H1 (cell line): ENCODE measurements around the gene MIR17HG. TPM values are rescaled to one million over a fixed set of nuclear protein-coding genes. Genes with fewer than 3 reads are reported as not detected.

Experiments
- CTCF ChIA-PET: fragments of 300-600 bp; sonication (Branson Sonifier 250); formaldehyde crosslinking; loops from one replicate; lab custom pipeline; 2021; ENCODE audit not compliant: partially characterized antibody; lab: Charles Lee
- POLR2A ChIA-PET: fragments of 300-600 bp; sonication (Branson Sonifier 250); formaldehyde crosslinking; loops from one replicate; lab custom pipeline; 2021; ENCODE audit warnings: inconsistent platforms; ENCODE audit not compliant: partially characterized antibody; lab: Charles Lee
- DNase-seq, 2 experiments: peaks; one replicate each; pipeline versions ENCODE4 v3.0.0 to v3.0.0-alpha.2; 2010 to 2022; ENCODE audit warnings: low spot score in 2 of 2, low read depth in 1 of 2, mixed read lengths in 1 of 2
- FAIRE-seq: peaks from 2 replicates; lab custom pipeline; 2011; peaks lifted over from hg19 to GRCh38; lab: Jason Lieb, UNC
- H2AFZ ChIP-seq: 2 replicates; pipeline ENCODE4 v1.8.1; 2012; ENCODE audit warnings: low read length, inconsistent platforms
- H2AK5ac ChIP-seq: 2 replicates; pipeline ENCODE4 v1.6.1; 2013; ENCODE audit warnings: low read depth, low read length
- H2BK120ac ChIP-seq: replicated peaks from 2 replicates; pipeline ENCODE3; 2013; ENCODE audit warnings: low read depth, low read length, inconsistent platforms
- H2BK12ac ChIP-seq: 2 replicates; pipeline ENCODE4 v1.6.1; 2013; ENCODE audit warnings: low read depth, low read length
- H2BK15ac ChIP-seq: 2 replicates; pipeline ENCODE4 v1.6.1; 2013; ENCODE audit warnings: low read length
- H2BK20ac ChIP-seq: 2 replicates; pipeline ENCODE4 v1.6.1; 2013; ENCODE audit warnings: low read length
- H2BK5ac ChIP-seq: 2 replicates; pipeline ENCODE4 v1.6.1; 2013; ENCODE audit warnings: low read depth, low read length
- H3K14ac ChIP-seq: 2 replicates; pipeline ENCODE4 v1.6.1; 2013; ENCODE audit warnings: inconsistent platforms; ENCODE audit not compliant: insufficient read length
- H3K18ac ChIP-seq: 2 replicates; pipeline ENCODE4 v1.6.1; 2013; ENCODE audit warnings: low read length; ENCODE audit errors: extremely low read depth
- H3K23ac ChIP-seq: 2 replicates; pipeline ENCODE4 v1.6.1; 2013; ENCODE audit warnings: inconsistent platforms; ENCODE audit not compliant: insufficient read length
- H3K23me2 ChIP-seq: 2 replicates; pipeline ENCODE4 v1.6.1; 2013; ENCODE audit warnings: low read depth, low read length
- H3K27ac ChIP-seq: 2 replicates; pipeline ENCODE4 v1.6.1; 2011; ENCODE audit warnings: low read depth, low read length, inconsistent platforms
- H3K27me3 ChIP-seq, 4 experiments: replicated peaks in 1 of 4; 1 replicate in 1 of 4; 2 replicates in 3 of 4; pipeline versions ENCODE4 v1.6.1 to v1.8.1; 2011 to 2013; ENCODE audit warnings: low read length in 3 of 4, mild to moderate bottlenecking in 3 of 4, inconsistent platforms in 2 of 4, mixed read lengths in 2 of 4, moderate library complexity in 1 of 4; ENCODE audit not compliant: control insufficient read depth in 3 of 4, insufficient read depth in 3 of 4; ENCODE audit errors: extremely low read depth in 1 of 4
- H3K36me3 ChIP-seq, 4 experiments: 2 replicates each; pipeline versions ENCODE4 v1.6.1 to v1.8.1; 2011 to 2013; ENCODE audit warnings: mild to moderate bottlenecking in 4 of 4, low read length in 3 of 4, moderate library complexity in 2 of 4, control low read depth in 1 of 4, inconsistent platforms in 1 of 4; ENCODE audit not compliant: insufficient read depth in 4 of 4, control insufficient read depth in 2 of 4
- H3K4ac ChIP-seq: replicated peaks from 2 replicates; pipeline ENCODE3; 2013; ENCODE audit warnings: low read length, low read depth, mixed read lengths, inconsistent platforms; ENCODE audit not compliant: insufficient read length
- H3K4me1 ChIP-seq, 4 experiments: replicated peaks in 1 of 4; 1 replicate in 1 of 4; 2 replicates in 3 of 4; pipeline versions ENCODE4 v1.6.1 to v1.8.1; 2011 to 2013; ENCODE audit warnings: low read length in 3 of 4, inconsistent platforms in 2 of 4, mixed read lengths in 1 of 4; ENCODE audit not compliant: insufficient read depth in 4 of 4, control insufficient read depth in 3 of 4
- H3K4me2 ChIP-seq, 2 experiments: 2 replicates each; pipeline versions ENCODE4 v1.6.1 to v1.8.1; 2011 to 2013; ENCODE audit warnings: low read depth in 2 of 2, low read length in 2 of 2, control low read depth in 1 of 2, inconsistent platforms in 1 of 2, mild to moderate bottlenecking in 1 of 2; ENCODE audit not compliant: insufficient read depth in 1 of 2
- H3K4me3 ChIP-seq, 4 experiments: fragments of 200-600, 300-600 bp in 1 of 4; sonication (generic), shearing (Covaris generic), sonication (Bioruptor Twin) in 1 of 4; 2 replicates each; pipeline versions ENCODE4 v1.5.1 to v1.8.1; 2011 to 2016; ENCODE audit warnings: low read length in 4 of 4, low read depth in 3 of 4, control low read depth in 2 of 4, inconsistent platforms in 2 of 4, mild to moderate bottlenecking in 2 of 4, mixed read lengths in 1 of 4, moderate library complexity in 1 of 4; ENCODE audit not compliant: insufficient read depth in 2 of 4; ENCODE audit errors: extremely low read depth in 1 of 4
- H3K56ac ChIP-seq: replicated peaks from 2 replicates; pipeline ENCODE3; 2013; ENCODE audit warnings: low read depth, mild to moderate bottlenecking, mixed read lengths, low read length, inconsistent platforms; ENCODE audit not compliant: insufficient read length
- H3K79me1 ChIP-seq: 2 replicates; pipeline ENCODE4 v1.6.1; 2013; ENCODE audit warnings: low read depth, low read length, control low read depth
- H3K79me2 ChIP-seq, 2 experiments: 2 replicates each; pipeline versions ENCODE4 v1.6.1 to v1.8.1; 2012 to 2013; ENCODE audit warnings: low read length in 2 of 2, mild to moderate bottlenecking in 2 of 2, inconsistent platforms in 1 of 2; ENCODE audit not compliant: insufficient read depth in 2 of 2, control insufficient read depth in 1 of 2
- H3K9ac ChIP-seq, 4 experiments: replicated peaks in 1 of 4; 1 replicate in 1 of 4; 2 replicates in 3 of 4; pipeline versions ENCODE4 v1.6.1 to v1.8.1; 2011 to 2013; ENCODE audit warnings: low read depth in 3 of 4, low read length in 3 of 4, control low read depth in 2 of 4, mild to moderate bottlenecking in 2 of 4, moderate library complexity in 2 of 4, inconsistent platforms in 1 of 4; ENCODE audit errors: extremely low read depth in 1 of 4
- H3K9me3 ChIP-seq, 2 experiments: 2 replicates each; pipeline versions ENCODE4 v1.6.1 to v1.8.1; 2012 to 2013; ENCODE audit warnings: mild to moderate bottlenecking in 2 of 2, moderate library complexity in 2 of 2, control low read depth in 1 of 2, inconsistent platforms in 1 of 2, low read depth in 1 of 2, low read length in 1 of 2, mixed read lengths in 1 of 2; ENCODE audit not compliant: insufficient read depth in 2 of 2
- H4K20me1 ChIP-seq, 2 experiments: replicated peaks in 1 of 2; 2 replicates each; pipeline versions ENCODE3 to v1.8.1; 2011 to 2013; ENCODE audit warnings: inconsistent platforms in 2 of 2, low read length in 2 of 2, mild to moderate bottlenecking in 1 of 2; ENCODE audit not compliant: insufficient read depth in 2 of 2, control insufficient read depth in 1 of 2
- H4K5ac ChIP-seq: 2 replicates; pipeline ENCODE4 v1.6.1; 2013; ENCODE audit warnings: low read length, low read depth, mixed read lengths, inconsistent platforms; ENCODE audit not compliant: insufficient read length
- H4K8ac ChIP-seq: 2 replicates; pipeline ENCODE4 v1.8.0; 2013; ENCODE audit warnings: mild to moderate bottlenecking, moderate library complexity, low read length, inconsistent platforms; ENCODE audit not compliant: insufficient read depth; ENCODE audit errors: extremely low read depth
- H4K91ac ChIP-seq: replicated peaks from 2 replicates; pipeline ENCODE3; 2013; ENCODE audit warnings: low read length, mixed read lengths, inconsistent platforms; ENCODE audit not compliant: insufficient read length
- EGR1 ChIP-seq: IDR thresholded peaks from 2 replicates; pipeline ENCODE4 v1.6.1; 2011; ENCODE audit warnings: low read depth, low read length, borderline replicate concordance
- POLR2A ChIP-seq, 2 experiments: IDR thresholded peaks; 1 replicate in 1 of 2; 2 replicates in 1 of 2; pipeline ENCODE4 v1.6.1; 2011; ENCODE audit warnings: low read depth in 2 of 2, low read length in 2 of 2, mild to moderate bottlenecking in 2 of 2; ENCODE audit errors: control extremely low read depth in 1 of 2
- RAD21 ChIP-seq, 2 experiments: IDR thresholded peaks in 1 of 2; conservative IDR thresholded peaks in 1 of 2; 2 replicates each; pipeline ENCODE4 v1.6.1; 2011; ENCODE audit warnings: low read depth in 2 of 2, low read length in 2 of 2, improper control_type of control experiment in 1 of 2, inconsistent platforms in 1 of 2, mild to moderate bottlenecking in 1 of 2, moderate library complexity in 1 of 2
- WGBS, 2 experiments: shearing (Covaris generic) in 1 of 2; methylation state at CpG; one replicate each; pipeline versions ENCODE4 v1.1.6 to v1.1.7; 2013 to 2015; ENCODE audit warnings: low lambda C conversion rate in 2 of 2, mixed read lengths in 2 of 2, inconsistent platforms in 1 of 2, low coverage in 1 of 2, missing lambda C conversion rate in 1 of 2; ENCODE audit not compliant: insufficient replicate concordance in 2 of 2, insufficient coverage in 1 of 2, insufficient read length in 1 of 2; ENCODE audit errors: extremely low coverage in 1 of 2, missing lambda C conversion rate in 1 of 2; 5-methylcytosine and 5-hydroxymethylcytosine counted together
- polyA plus RNA-seq, 7 experiments: library from polyadenylated mRNA; depleted of rRNA in 3 of 7; stranded (reverse) in 5 of 7; unstranded in 2 of 7; fragments of >200 nt in 5 of 7; fragments of 200-250 nt in 2 of 7; gene quantifications; 1 replicate in 5 of 7; 2 replicates in 1 of 7; 4 replicates in 1 of 7; pipeline versions ENCODE4 v1.2.1 to v1.2.3, GENCODE V29; 2011 to 2013; ENCODE audit warnings: missing spikeins in 2 of 7, mixed read lengths in 2 of 7
- total RNA-seq: library from RNA; stranded (reverse); fragmentation: NEBNext Ultra II Directional; extraction: Animal tissue kit (Norgen Biotek cat#: 25700); gene quantifications from 2 replicates; pipeline ENCODE4 v1.2.1, GENCODE V29; 2021

Gene MIR17HG
- total and polyA plus RNA-seq, 2 of the 8 experiments (the other 6 are each of a cell fraction or from before 2014, with no cell fraction given) = 11.5 to 36.9 TPM

- Histone ChIP-seq H3K9me3 (no peaks in the 10 kb centered on the region), H4K91ac (no peak overlapping the region), H3K18ac (no peak overlapping the region), H3K23me2 (no peaks in the 10 kb centered on the region), H3K36me3 (peaks cover 19 to 87% (median 57%) of the 10 kb centered on the region in 4 experiments), H3K79me1 (0 out of 2 replicates have a peak, but pooled peaks cover 4% of the 10 kb centered on the region), H2BK120ac (no peak overlapping the region), H3K79me2 (peaks cover 13 to 52% of the 10 kb centered on the region in 2 experiments), H3K27me3 (no peaks in the 10 kb centered on the region), H2BK20ac (no peak overlapping the region), H2AK5ac (no peak overlapping the region), H3K9ac (no peak overlapping the region), H4K20me1 (peaks cover 22 to 26% of the 10 kb centered on the region in 2 experiments), H3K56ac (no peak overlapping the region), H3K27ac (no peak overlapping the region), H4K5ac (no peak overlapping the region), H2BK12ac (no peak overlapping the region), H2BK15ac (no peak overlapping the region), H3K14ac (no peak overlapping the region), H3K4ac (no peak overlapping the region), H3K4me1 (peaks cover 0 to 9% (median 6%) of the 10 kb centered on the region in 4 experiments; a peak in 5 of 7 replicates), H4K8ac (no peak overlapping the region), H3K4me2 (no peak overlapping the region), H3K4me3 (no peak overlapping the region), H2AFZ (no peak overlapping the region), H3K23ac (no peak overlapping the region), H2BK5ac (no peak overlapping the region)
- DNase-seq (no peak), FAIRE-seq (no peak)
- POLR2A ChIA-PET = interaction anchor here (1.5 kb wide), 1 partner anchor 12 kb away, joined by 5 read pairs; no protein-coding TSS in a partner anchor
- CTCF ChIA-PET = interaction anchor here (0.9 kb wide), 1 partner anchor 52 kb away, joined by 3 read pairs; no protein-coding TSS in a partner anchor
- 94% methylated on average over 1 of the region's 1 CpG; no CpG with 5 or more reads in 1 of the 2 experiments for WGBS, 2 experiments
- no peak for TF ChIP-seq RAD21 (IDR thresholded peaks at IDR 0.05 in 1 of 2, conservative IDR thresholded peaks at IDR 0.05 in 1 of 2; ENCODE audit: low read depth in 2 of 2, low read length in 2 of 2)
- TF ChIP-seq POLR2A (IDR thresholded peaks at IDR 0.05; ENCODE audit: control extremely low read depth in 1 of 2, low read depth in 2 of 2, low read length in 2 of 2) = peak; percentile 28 to 78
- TF ChIP-seq EGR1 = no peak
These were observed 6.0 kb downstream of the MIR17HG start for GRCh38 chr13:91353494-91353893.
